ENCODE data around the gene NNT. TPM values are rescaled to one million over a fixed set of nuclear protein-coding genes. Genes with fewer than 3 reads are reported as not detected.

The NNT gene
- total RNA-seq, 6 donors from 2014 or later = 18.5 to 63.6 (median 49.7) TPM

DNA sequence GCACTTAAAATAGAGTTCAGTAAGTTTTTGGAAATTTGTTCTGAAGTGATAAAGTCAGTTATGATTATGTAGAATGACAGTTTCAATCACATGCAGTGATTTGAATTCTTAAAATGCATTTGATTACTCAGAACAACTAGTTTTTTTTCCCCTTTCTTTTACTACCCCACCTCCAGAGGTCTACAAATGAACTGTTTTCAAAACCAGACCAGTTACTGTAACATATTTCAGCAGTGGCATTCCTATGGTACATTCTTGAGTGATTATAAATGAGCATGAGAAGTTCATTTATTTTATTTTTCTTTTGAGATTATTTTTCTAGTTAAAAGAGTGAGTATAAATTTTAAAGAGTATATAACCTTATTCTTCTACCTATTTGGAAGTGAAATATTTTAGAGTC is 71.6 kb downstream of the NNT start:
- Histone ChIP-seq H3K36me3 (peaks cover 0 to 28% (median 2%) of the 10 kb centered on the region in 4 donors), H3K27ac (no peak overlapping the region), H3K4me1 (no peaks in the 10 kb centered on the region), H3K4me3 (no peak overlapping the region), H3K27me3 (no peaks in the 10 kb centered on the region), H3K9me3 (no peaks in the 10 kb centered on the region)
- DNase-seq (no peak), ATAC-seq (ENCODE audit: low FRiP score in 2 of 2) (no peak)
- TF ChIP-seq POLR2A (IDR thresholded peaks at IDR 0.05) = no peak
- no peak for TF ChIP-seq CTCF (IDR thresholded peaks at IDR 0.05)
- no peak for TF ChIP-seq EP300 (IDR thresholded peaks at IDR 0.05)
- TF ChIP-seq POLR2AphosphoS5 (IDR thresholded peaks at IDR 0.05) = no peak

- H3K4me1 ChIP-seq = no peaks in the 10 kb centered on the region
- no peaks in the 10 kb centered on the region for H3K9me3 ChIP-seq
- no peaks in the 10 kb centered on the region for H3K27me3 ChIP-seq
- H3K4me3 ChIP-seq = no peak overlapping the region
- 96 to 98% methylated on average over 3 of the region's 3 CpGs for WGBS, 2 donors
- ATAC-seq (ENCODE audit: low FRiP score in 2 of 2) (no peak), DNase-seq (no peak)
- H3K27ac ChIP-seq = no peak overlapping the region
- H3K36me3 ChIP-seq = peaks cover 0 to 31% (median 3%) of the 10 kb centered on the region in 4 donors
- TF ChIP-seq CTCF (IDR thresholded peaks at IDR 0.05) (no peak), POLR2A (IDR thresholded peaks at IDR 0.05) (no peak), EP300 (IDR thresholded peaks at IDR 0.05) (no peak), POLR2AphosphoS5 (IDR thresholded peaks at IDR 0.05) (no peak)
Observed at GRCh38 chr5:43675357-43675756, 72.4 kb downstream of the NNT start.

DNA sequence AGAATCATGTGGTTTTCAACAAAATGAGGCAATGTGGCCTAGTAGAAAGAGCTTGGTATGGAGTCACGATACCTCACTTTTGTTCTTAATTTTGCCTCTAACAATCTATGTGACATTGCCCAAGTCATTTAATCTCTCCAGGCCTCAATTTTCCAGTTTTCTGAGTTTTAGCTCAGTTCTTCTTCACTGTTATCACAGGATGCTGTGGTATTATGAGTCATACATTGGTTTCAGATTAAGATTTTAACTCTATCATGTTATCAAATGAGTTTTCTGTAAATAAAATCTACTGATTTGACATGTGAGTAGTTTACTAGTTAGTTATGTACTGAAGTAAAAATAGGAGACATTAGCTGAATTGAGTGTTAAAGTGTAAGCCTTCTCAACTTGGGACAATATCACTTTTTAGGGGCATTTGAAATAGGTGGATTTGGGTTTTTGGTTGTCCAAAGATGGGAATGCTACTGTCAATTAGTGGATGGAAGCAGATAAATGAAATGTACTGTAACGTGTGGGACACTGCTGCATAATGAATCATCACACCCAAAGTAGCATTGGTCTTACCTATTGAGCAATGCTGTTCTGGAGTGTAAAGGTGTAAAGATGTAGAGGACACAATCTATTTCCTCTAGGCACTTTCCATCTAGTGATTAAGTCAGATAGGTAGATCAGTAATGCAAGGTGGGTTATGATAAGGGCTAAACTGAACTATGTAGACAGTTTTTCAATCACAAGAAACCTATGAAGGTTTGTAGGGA is 73.3 kb downstream of the NNT start:
- Histone ChIP-seq H3K27ac (no peak overlapping the region), H3K9me3 (no peaks in the 10 kb centered on the region), H3K27me3 (no peaks in the 10 kb centered on the region), H3K36me3 (peaks cover 0 to 33% (median 3%) of the 10 kb centered on the region in 4 donors), H3K4me1 (no peaks in the 10 kb centered on the region), H3K4me3 (no peak overlapping the region)
- WGBS, 2 donors = 91 to 100% methylated on average over 2 of the region's 2 CpGs
- no peak for ATAC-seq (ENCODE audit: low FRiP score in 2 of 2)
- DNase-seq = no peak
- TF ChIP-seq EP300 (IDR thresholded peaks at IDR 0.05) (no peak), CTCF (IDR thresholded peaks at IDR 0.05) (no peak), POLR2A (IDR thresholded peaks at IDR 0.05) (no peak), POLR2AphosphoS5 (IDR thresholded peaks at IDR 0.05) (no peak)

DNA sequence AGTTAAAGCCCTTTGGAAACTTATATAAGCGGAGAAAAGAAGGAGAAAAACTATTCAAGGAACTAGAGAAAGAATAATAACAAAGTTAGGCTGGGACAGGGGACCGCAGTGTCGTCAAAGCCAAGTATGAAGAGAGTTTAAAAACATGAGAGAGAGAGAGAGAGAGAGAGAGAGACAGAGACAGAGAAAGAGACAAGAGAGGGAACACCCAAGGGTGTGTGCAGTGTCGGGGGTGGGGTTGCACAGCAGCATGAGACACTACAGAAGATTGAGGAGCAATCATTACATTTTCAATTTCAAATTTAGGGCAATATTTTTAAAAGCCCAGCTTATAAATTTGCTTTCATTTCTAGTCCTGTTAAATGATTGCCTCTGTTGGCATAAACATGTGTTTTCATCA is 74.3 kb downstream of the NNT start:
- no peak for DNase-seq
- Histone ChIP-seq H3K36me3 (peaks cover 0 to 33% (median 3%) of the 10 kb centered on the region in 4 donors), H3K27me3 (no peaks in the 10 kb centered on the region), H3K9me3 (no peaks in the 10 kb centered on the region), H3K4me1 (no peaks in the 10 kb centered on the region), H3K27ac (no peak overlapping the region), H3K4me3 (no peak overlapping the region)
- ATAC-seq (ENCODE audit: low FRiP score in 2 of 2) = no peak
- TF ChIP-seq POLR2AphosphoS5 (IDR thresholded peaks at IDR 0.05) (no peak), EP300 (IDR thresholded peaks at IDR 0.05) (no peak), CTCF (IDR thresholded peaks at IDR 0.05) (no peak), POLR2A (IDR thresholded peaks at IDR 0.05) (no peak)
- WGBS, 2 donors = 93 to 95% methylated on average over 4 of the region's 4 CpGs

GRCh38 chr5:43679214-43679613 is 76.2 kb downstream of the NNT start:
- H3K27ac ChIP-seq = no peak overlapping the region
- no peak overlapping the region for H3K4me3 ChIP-seq
- no peak for TF ChIP-seq CTCF (IDR thresholded peaks at IDR 0.05)
- H3K27me3 ChIP-seq = no peaks in the 10 kb centered on the region
- peaks cover 0 to 31% (median 3%) of the 10 kb centered on the region in 4 donors for H3K36me3 ChIP-seq
- 91 to 93% methylated on average over 3 of the region's 3 CpGs for WGBS, 2 donors
- no peak for DNase-seq
- ATAC-seq (ENCODE audit: low FRiP score in 2 of 2) = no peak
- H3K4me1 ChIP-seq = no peaks in the 10 kb centered on the region
- no peaks in the 10 kb centered on the region for H3K9me3 ChIP-seq
